Kidney epithelial cell (primary cell): ENCODE measurements around the gene SH3RF2. TPM values are rescaled to one million over a fixed set of nuclear protein-coding genes. Genes with fewer than 3 reads are reported as not detected.
"Not testable (repeated sequence)": the region's sequence is repeated elsewhere in the genome, so short reads cannot be mapped to it uniquely, and the experiment has no call there.

Experiments used
- DNase-seq: peaks from one replicate; pipeline ENCODE4 v3.0.0-alpha.2; 2010; ENCODE audit warnings: low read depth
- H3K27me3 ChIP-seq: 2 replicates; pipeline ENCODE4 v1.6.0; 2011; ENCODE audit warnings: low read length; ENCODE audit not compliant: control insufficient read depth, insufficient read depth
- H3K36me3 ChIP-seq: 2 replicates; pipeline ENCODE4 v1.5.1; 2011; ENCODE audit warnings: low read length; ENCODE audit not compliant: control insufficient read depth, insufficient read depth
- H3K4me3 ChIP-seq: 2 replicates; pipeline ENCODE4 v1.5.1; 2011; ENCODE audit warnings: low read depth, mild to moderate bottlenecking, control low read depth, low read length
- CTCF ChIP-seq: IDR thresholded peaks from 2 replicates; pipeline ENCODE4 v1.5.1; 2011; ENCODE audit warnings: mild to moderate bottlenecking, moderate library complexity, low read length, control low read depth, inconsistent platforms; ENCODE audit not compliant: insufficient read depth, poor library complexity, severe bottlenecking
- total RNA-seq: library from RNA; depleted of rRNA; stranded (reverse); fragments of >200 nt; gene quantifications from 2 replicates; pipeline ENCODE4 v1.2.3, GENCODE V29; 2015

SH3RF2 gene
- total RNA-seq, 1 donor from 2014 or later, result 10.3 TPM

GRCh38 chr5:146107901-146108300, 171.5 kb downstream of the SH3RF2 start:
- no peak for DNase-seq
- H3K27me3 ChIP-seq, result no peaks in the 10 kb centered on the region
- H3K4me3 ChIP-seq, result no peak overlapping the region
- peaks cover under 1% of the 10 kb centered on the region for H3K36me3 ChIP-seq
- TF ChIP-seq CTCF, result no peak

GRCh38 chr5:146108870-146109269, 172.5 kb downstream of the SH3RF2 start:
- not testable (repeated sequence) for H3K4me3 ChIP-seq, H3K27me3 ChIP-seq, DNase-seq, H3K36me3 ChIP-seq

GRCh38 chr5:146109379-146109778, 173.0 kb downstream of the SH3RF2 start:
- DNase-seq, result no peak
- Histone ChIP-seq H3K4me3 (no peak overlapping the region), H3K36me3 (peaks cover 1% of the 10 kb centered on the region), H3K27me3 (no peaks in the 10 kb centered on the region)
- no peak for TF ChIP-seq CTCF

GRCh38 chr5:146111409-146111808, 175.0 kb downstream of the SH3RF2 start:
- no peak for DNase-seq
- peaks cover 1% of the 10 kb centered on the region for H3K36me3 ChIP-seq
- no peaks in the 10 kb centered on the region for H3K27me3 ChIP-seq
- TF ChIP-seq CTCF, result no peak
- no peak overlapping the region for H3K4me3 ChIP-seq

- TF ChIP-seq CTCF, result no peak
- Histone ChIP-seq H3K36me3 (peaks cover 1% of the 10 kb centered on the region), H3K4me3 (no peak overlapping the region), H3K27me3 (no peaks in the 10 kb centered on the region)
- DNase-seq, result no peak
Measured at GRCh38 chr5:146112476-146112875, 176.1 kb downstream of the SH3RF2 start.

Other genes with a start within 250 kb of the SH3RF2 start
- 9.4 and 9.7 TPM in 2 replicates for gene PRELID2, start 101.2 kb upstream of the SH3RF2 start, total RNA-seq
- not detected in 2 replicates for gene GRXCR2, start 63.6 kb upstream of the SH3RF2 start, total RNA-seq
- not detected in 2 replicates for gene PLAC8L1, start 169.0 kb downstream of the SH3RF2 start, total RNA-seq
- 115 and 134 TPM in 2 replicates for gene LARS1, start 246.1 kb downstream of the SH3RF2 start, total RNA-seq